ENCODE measurements around the gene IL7R.

GRCh38 chr5:35926389-35927051 is 69.8 kb downstream of the IL7R start:
- TF ChIP-seq CTCF (CRISPR knock-in tag; IDR thresholded peaks at IDR 0.05): peak; percentile 84
- TF ChIP-seq MAFK (conservative IDR thresholded peaks at IDR 0.05 in 1 of 2, IDR thresholded peaks at IDR 0.05 in 1 of 2; ENCODE audit: low read length in 2 of 2): no peak
- no peak for TF ChIP-seq ZSCAN20 (CRISPR knock-in tag; IDR thresholded peaks at IDR 0.05; ENCODE audit: borderline replicate concordance)
- TF ChIP-seq HIVEP1 (CRISPR knock-in tag; IDR thresholded peaks at IDR 0.05): no peak
- no peak for TF ChIP-seq PAX8 (CRISPR knock-in tag; IDR thresholded peaks at IDR 0.05; ENCODE audit: borderline replicate concordance)
- no peak for TF ChIP-seq POLR2A (IDR thresholded peaks at IDR 0.05; ENCODE audit: insufficient read depth in 1 of 2, low read depth in 2 of 2, low read length in 2 of 2)
- TF ChIP-seq ZBTB37 (CRISPR knock-in tag; IDR thresholded peaks at IDR 0.05): no peak

Data from HepG2 (cell line).